ENCODE results near the gene CYP2E1. TPM values are rescaled to one million over a fixed set of nuclear protein-coding genes. Genes with fewer than 3 reads are reported as not detected.

The CYP2E1 gene
- total and polyA plus RNA-seq, 2 donors (not counting 1 experiment from before 2014, with no cell fraction given) = 1.1 to 1.3 TPM

GRCh38 chr10:133536198-133536597 lies 9.0 kb downstream of the CYP2E1 start:
- H3K27ac Mint-ChIP-seq = no peak overlapping the region

More at GRCh38 chr10:133536198-133536597, 9.0 kb downstream of the CYP2E1 start:
- TF ChIP-seq CTCF (IDR thresholded peaks at IDR 0.05) = no peak
- TF ChIP-seq EZH2 (IDR thresholded peaks at IDR 0.05; ENCODE audit: borderline replicate concordance, insufficient read depth, low read depth, low read length, poor library complexity, severe bottlenecking) = no peak
- intact Hi-C loops (cut with micrococcal nuclease) = no loop called here
- ATAC-seq (ENCODE audit: low read depth) = no peak
- H4K20me1 ChIP-seq (ENCODE audit: control insufficient read depth, insufficient read depth, low read length, poor library complexity, severe bottlenecking) = no peaks in the 10 kb centered on the region
- peaks cover 4% of the 10 kb centered on the region for H3K4me1 Mint-ChIP-seq
- H3K9me3 ChIP-seq (ENCODE audit: control extremely low read depth in 1 of 3, control insufficient read depth in 2 of 3, insufficient read depth in 1 of 3, low read length in 2 of 3) = no peaks in the 10 kb centered on the region
- no peaks in the 10 kb centered on the region for H3K4me1 ChIP-seq (ENCODE audit: control insufficient read depth in 2 of 2, insufficient read depth in 2 of 2, low read length in 2 of 2)
- H3K36me3 ChIP-seq (replicated peaks in 1 of 2; ENCODE audit: control extremely low read depth in 1 of 2, control insufficient read depth in 1 of 2, extremely low read depth in 1 of 2, insufficient read depth in 2 of 2, low read length in 1 of 2) = no peaks in the 10 kb centered on the region
- ChIA-PET CTCF (no interaction called here), POLR2A (no interaction called here)
- WGBS (ENCODE audit: insufficient coverage) = 40% methylated on average over 3 of the region's 4 CpGs
- H3K79me2 ChIP-seq (ENCODE audit: control insufficient read depth, insufficient read depth, low read length) = no peaks in the 10 kb centered on the region
- no peak overlapping the region for H3K27ac ChIP-seq (ENCODE audit: low read length in 2 of 2)
- H3K4me3 Mint-ChIP-seq = no peak overlapping the region
- no peak for DNase-seq
- no peak overlapping the region for H3K4me3 ChIP-seq (ENCODE audit: control extremely low read depth in 1 of 5, extremely low read depth in 1 of 5, insufficient read depth in 1 of 5, low read depth in 2 of 5, low read length in 4 of 5)
- H3K27me3 Mint-ChIP-seq = peaks cover 27% of the 10 kb centered on the region
- no peak overlapping the region for H3K4me2 ChIP-seq (replicated peaks; ENCODE audit: low read depth, low read length, poor library complexity, severe bottlenecking)
- no peak overlapping the region for H3K9ac ChIP-seq (ENCODE audit: low read length)
- no peaks in the 10 kb centered on the region for H3K9me3 Mint-ChIP-seq (ENCODE audit: insufficient read depth)
- H3K27me3 ChIP-seq (replicated peaks in 1 of 4; ENCODE audit: control extremely low read depth in 1 of 4, control insufficient read depth in 3 of 4, insufficient read depth in 4 of 4, low read length in 3 of 4) = peaks cover 0 to 20% (median 3%) of the 10 kb centered on the region in 4 experiments
- no peak overlapping the region for H2AFZ ChIP-seq (ENCODE audit: insufficient read depth, low read depth, low read length, poor library complexity, severe bottlenecking)
